ENCODE data around the gene RUFY3. TPM values are rescaled to one million over a fixed set of nuclear protein-coding genes. Genes with fewer than 3 reads are reported as not detected.

The RUFY3 gene
- total and polyA plus RNA-seq, 4 experiments from 2014 or later = 3.3 to 36.2 (median 22.7) TPM

DNA sequence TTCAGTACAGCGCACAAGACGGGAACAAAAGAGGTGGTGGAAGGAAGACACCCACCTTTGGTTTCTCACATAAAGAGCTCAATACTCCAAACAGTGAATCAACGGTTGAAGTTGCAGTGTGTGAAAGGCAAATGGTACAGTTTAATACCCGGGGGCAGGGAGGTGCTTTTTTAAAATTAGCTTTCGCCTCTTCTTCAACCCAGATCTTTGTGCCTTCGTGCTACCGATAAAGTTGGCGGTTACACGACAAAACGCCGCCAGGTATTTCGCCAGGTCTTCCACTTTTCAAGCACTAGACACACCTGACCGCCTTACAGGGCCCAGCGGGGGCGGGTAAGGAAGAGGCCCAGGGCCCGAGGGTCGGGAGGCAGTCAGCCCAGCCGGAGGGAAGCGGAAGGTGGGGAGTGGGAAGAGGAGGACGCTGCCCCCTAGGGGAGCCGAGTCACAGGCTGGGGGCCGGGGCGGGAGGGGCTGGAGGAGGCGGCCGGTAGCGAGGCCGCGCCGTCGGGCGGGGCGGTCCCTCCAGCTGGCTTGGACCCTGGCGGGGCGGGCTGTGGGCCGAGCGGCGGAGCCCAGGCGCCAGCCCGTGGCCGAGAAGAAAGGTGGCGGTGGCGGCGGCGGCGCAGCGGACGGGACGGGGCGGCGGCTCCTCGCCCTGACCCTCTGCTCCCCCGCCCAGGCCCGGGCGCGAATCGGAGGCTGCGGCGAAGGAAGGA, 17.4 kb upstream of the RUFY3 start:
- Histone ChIP-seq H3K36me3 (ENCODE audit: insufficient read depth, low read length) (no peaks in the 10 kb centered on the region), H3K9me3 (ENCODE audit: control insufficient read depth in 1 of 2, low read length in 2 of 2) (no peaks in the 10 kb centered on the region), H3K4me3 (ENCODE audit: low read length in 2 of 2) (peak overlapping the region; percentile 32 to 38), H3K27ac (ENCODE audit: low read depth, low read length) (peak overlapping the region; percentile 79), H3K4me1 (ENCODE audit: insufficient read depth, low read length) (peaks cover 28% of the 10 kb centered on the region), H3K27me3 (ENCODE audit: insufficient read depth, low read length) (no peaks in the 10 kb centered on the region)
- Mint-ChIP-seq H3K27ac (peak overlapping the region; percentile 89 to 97 (median 95)), H3K27me3 (no peaks in the 10 kb centered on the region), H3K4me1 (peaks cover 17 to 27% (median 20%) of the 10 kb centered on the region in 4 donors), H3K9me3 (no peaks in the 10 kb centered on the region), H3K36me3 (peaks cover 0 to 12% of the 10 kb centered on the region in 2 donors), H3K4me3 (peak overlapping the region; percentile 87 to 94 (median 91))
- ChIA-PET POLR2A (ENCODE audit: partially characterized antibody) (interaction anchor here (0.6 to 7.7 kb wide), 13 partner anchors 11 to 306 kb away, joined by 3 to 174 read pairs (median 5); partner anchors contain the start of genes DCK, GRSF1, RUFY3 and UTP3), CTCF (ENCODE audit: partially characterized antibody) (interaction anchor here (0.8 to 9.5 kb wide), 18 partner anchors 10 to 292 kb away, joined by 3 to 134 read pairs (median 4); partner anchors contain the start of genes RUFY3 and UTP3)
- DNase-seq = peak; percentile 43 to 73 (median 49)
- intact Hi-C loops (cut with micrococcal nuclease) = loop anchor here (2.0 kb wide), 1 partner anchor 18 kb away; no protein-coding TSS in a partner anchor

DNA sequence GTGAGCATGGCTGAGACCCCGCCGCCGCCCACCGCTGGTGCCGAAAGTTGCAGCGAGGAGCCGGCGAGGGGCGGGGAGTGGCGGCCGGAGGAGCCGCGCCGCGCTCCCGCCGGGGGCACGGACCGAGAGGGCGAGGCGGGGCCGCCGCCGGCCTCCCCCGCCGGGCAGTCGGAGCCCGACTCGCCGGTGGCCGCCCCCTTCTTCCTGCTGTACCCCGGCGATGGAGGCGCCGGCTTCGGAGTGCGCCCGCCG, 16.9 kb upstream of the RUFY3 start:
- Histone ChIP-seq H3K4me3 (ENCODE audit: low read length in 2 of 2) (peak overlapping the region in 1 of 2 donors; percentile 71), H3K27me3 (ENCODE audit: insufficient read depth, low read length) (no peaks in the 10 kb centered on the region), H3K4me1 (ENCODE audit: insufficient read depth, low read length) (peaks cover 28% of the 10 kb centered on the region), H3K36me3 (ENCODE audit: insufficient read depth, low read length) (no peaks in the 10 kb centered on the region), H3K9me3 (ENCODE audit: control insufficient read depth in 1 of 2, low read length in 2 of 2) (no peaks in the 10 kb centered on the region), H3K27ac (ENCODE audit: low read depth, low read length) (peak overlapping the region; percentile 79)
- H3K4me1 Mint-ChIP-seq = peaks cover 17 to 32% (median 23%) of the 10 kb centered on the region in 4 donors
- CTCF ChIA-PET (ENCODE audit: partially characterized antibody) = interaction anchor here (0.8 to 9.5 kb wide), 10 partner anchors 10 to 289 kb away, joined by 3 to 134 read pairs (median 5); partner anchors contain the start of genes GRSF1, RUFY3 and UTP3
- POLR2A ChIA-PET (ENCODE audit: partially characterized antibody) = interaction anchor here (0.6 to 7.7 kb wide), 12 partner anchors 14 to 305 kb away, joined by 3 to 174 read pairs (median 6); partner anchors contain the start of genes DCK, GRSF1, RUFY3 and UTP3
- H3K4me3 Mint-ChIP-seq = peak overlapping the region in 6 of 8 donors; percentile 31 to 96 (median 46)
- peak in 1 of 5 donors; percentile 57 for DNase-seq
- no peaks in the 10 kb centered on the region for H3K9me3 Mint-ChIP-seq
- H3K36me3 Mint-ChIP-seq = peaks cover 0 to 12% of the 10 kb centered on the region in 2 donors
- intact Hi-C loops (cut with micrococcal nuclease) = loop anchor here (1.0 to 2.0 kb wide), 4 partner anchors 17 to 134 kb away; partner anchors contain the start of genes GRSF1 and UTP3
- H3K27me3 Mint-ChIP-seq = no peaks in the 10 kb centered on the region
- H3K27ac Mint-ChIP-seq = no peak overlapping the region

DNA sequence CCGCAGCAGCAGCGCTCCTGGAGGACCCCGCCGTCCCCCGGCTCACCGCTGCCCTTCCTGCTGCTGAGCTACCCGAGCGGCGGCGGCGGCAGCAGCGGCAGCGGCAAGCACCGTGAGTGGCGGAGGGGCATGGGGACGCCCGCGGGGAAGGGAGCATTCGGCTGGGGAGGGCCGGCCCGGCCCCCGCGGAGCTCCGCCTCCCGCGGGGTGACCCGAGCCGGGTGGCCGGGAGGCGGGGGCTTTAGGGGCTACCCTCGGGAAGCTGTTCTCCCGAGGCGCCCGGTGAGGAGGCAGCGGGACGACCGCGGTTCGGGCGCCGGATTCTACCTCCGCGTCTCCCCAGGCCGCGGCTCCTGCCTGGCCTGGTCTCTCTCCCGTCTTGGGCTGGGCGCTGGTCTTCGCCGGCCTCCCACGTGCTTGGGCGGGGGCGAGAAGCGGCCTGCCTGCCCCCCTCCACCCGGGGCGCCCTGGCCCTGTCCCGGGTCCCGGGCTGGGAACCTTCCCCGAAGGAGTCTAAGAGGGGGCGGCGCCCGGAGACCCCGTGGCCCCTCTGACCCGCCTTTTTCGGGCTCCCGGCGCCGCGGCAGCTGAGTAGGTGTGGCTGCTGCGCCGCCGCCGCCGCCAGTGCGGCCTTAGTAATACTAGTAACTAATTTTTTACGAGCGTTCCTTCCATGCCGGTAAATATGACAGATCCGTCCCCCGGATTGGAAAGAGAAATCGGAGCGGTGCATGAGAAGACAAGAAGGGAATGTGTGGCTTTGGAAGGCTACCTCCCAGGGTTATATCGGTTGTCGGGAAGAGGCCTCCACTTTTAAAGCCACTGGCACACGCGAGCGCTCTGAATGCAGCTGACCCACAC, 16.4 kb upstream of the RUFY3 start:
- peak; percentile 72 to 79 (median 75) for DNase-seq
- Histone ChIP-seq H3K9me3 (ENCODE audit: control insufficient read depth in 1 of 2, low read length in 2 of 2) (no peaks in the 10 kb centered on the region), H3K36me3 (ENCODE audit: insufficient read depth, low read length) (no peaks in the 10 kb centered on the region), H3K27me3 (ENCODE audit: insufficient read depth, low read length) (no peaks in the 10 kb centered on the region), H3K27ac (ENCODE audit: low read depth, low read length) (peak overlapping the region; percentile 79), H3K4me1 (ENCODE audit: insufficient read depth, low read length) (peaks cover 28% of the 10 kb centered on the region), H3K4me3 (ENCODE audit: low read length in 2 of 2) (peak overlapping the region; percentile 45 to 71)
- CTCF ChIA-PET (ENCODE audit: partially characterized antibody) = interaction anchor here (0.7 to 9.5 kb wide), 12 partner anchors 9 to 289 kb away, joined by 3 to 134 read pairs (median 5); partner anchors contain the start of genes GRSF1, RUFY3 and UTP3
- peak overlapping the region; percentile 92 to 97 (median 94) for H3K4me3 Mint-ChIP-seq
- H3K36me3 Mint-ChIP-seq = peaks cover 0 to 12% of the 10 kb centered on the region in 2 donors
- no peaks in the 10 kb centered on the region for H3K9me3 Mint-ChIP-seq
- peak overlapping the region; percentile 94 to 97 (median 96) for H3K27ac Mint-ChIP-seq
- no peaks in the 10 kb centered on the region for H3K27me3 Mint-ChIP-seq
- intact Hi-C loops (cut with micrococcal nuclease) = loop anchor here (1.0 to 2.0 kb wide), 4 partner anchors 17 to 134 kb away; partner anchors contain the start of genes GRSF1 and UTP3
- H3K4me1 Mint-ChIP-seq = peaks cover 18 to 35% (median 27%) of the 10 kb centered on the region in 4 donors
- POLR2A ChIA-PET (ENCODE audit: partially characterized antibody) = interaction anchor here (0.6 to 7.7 kb wide), 17 partner anchors 13 to 304 kb away, joined by 3 to 174 read pairs (median 4); partner anchors contain the start of genes DCK, GRSF1, RUFY3 and UTP3

DNA sequence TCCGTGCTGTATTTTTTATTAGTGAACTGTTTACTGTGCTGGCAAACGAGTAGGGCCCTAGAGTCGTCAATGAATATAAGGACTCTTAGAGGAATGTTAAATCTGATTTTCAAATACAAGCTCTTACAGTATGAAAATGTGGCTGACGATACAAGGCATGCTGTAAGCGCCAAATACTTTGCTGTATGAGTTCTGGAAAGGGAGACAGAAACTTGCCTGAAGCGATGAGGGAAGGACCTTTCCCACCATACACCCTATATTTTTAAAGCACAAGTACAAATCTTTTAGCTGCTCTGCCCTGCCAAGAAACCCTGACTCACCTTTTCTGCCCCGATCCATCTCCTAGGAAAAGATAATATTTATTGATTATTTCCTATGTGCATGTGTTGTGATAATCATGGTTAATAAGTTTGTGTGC, 15.7 kb upstream of the RUFY3 start:
- POLR2A ChIA-PET (ENCODE audit: partially characterized antibody) = interaction anchor here (1.0 to 7.7 kb wide), 12 partner anchors 13 to 291 kb away, joined by 3 to 174 read pairs (median 6); partner anchors contain the start of genes DCK, GRSF1, RUFY3 and UTP3
- Mint-ChIP-seq H3K27me3 (no peaks in the 10 kb centered on the region), H3K9me3 (no peaks in the 10 kb centered on the region), H3K36me3 (peaks cover 0 to 12% of the 10 kb centered on the region in 2 donors), H3K4me1 (peaks cover 18 to 35% (median 27%) of the 10 kb centered on the region in 4 donors), H3K27ac (peak overlapping the region; percentile 94 to 97 (median 96)), H3K4me3 (peak overlapping the region; percentile 92 to 97 (median 94))
- CTCF ChIA-PET (ENCODE audit: partially characterized antibody) = interaction anchor here (0.7 to 9.5 kb wide), 8 partner anchors 15 to 288 kb away, joined by 3 to 134 read pairs (median 5); partner anchors contain the start of genes GRSF1, RUFY3 and UTP3
- no peak for DNase-seq
- Histone ChIP-seq H3K27ac (ENCODE audit: low read depth, low read length) (peak overlapping the region; percentile 79), H3K4me3 (ENCODE audit: low read length in 2 of 2) (peak overlapping the region; percentile 45 to 71), H3K4me1 (ENCODE audit: insufficient read depth, low read length) (peaks cover 29% of the 10 kb centered on the region), H3K36me3 (ENCODE audit: insufficient read depth, low read length) (no peaks in the 10 kb centered on the region), H3K27me3 (ENCODE audit: insufficient read depth, low read length) (no peaks in the 10 kb centered on the region), H3K9me3 (ENCODE audit: control insufficient read depth in 1 of 2, low read length in 2 of 2) (no peaks in the 10 kb centered on the region)
- intact Hi-C loops (cut with micrococcal nuclease) = no loop called here

DNA sequence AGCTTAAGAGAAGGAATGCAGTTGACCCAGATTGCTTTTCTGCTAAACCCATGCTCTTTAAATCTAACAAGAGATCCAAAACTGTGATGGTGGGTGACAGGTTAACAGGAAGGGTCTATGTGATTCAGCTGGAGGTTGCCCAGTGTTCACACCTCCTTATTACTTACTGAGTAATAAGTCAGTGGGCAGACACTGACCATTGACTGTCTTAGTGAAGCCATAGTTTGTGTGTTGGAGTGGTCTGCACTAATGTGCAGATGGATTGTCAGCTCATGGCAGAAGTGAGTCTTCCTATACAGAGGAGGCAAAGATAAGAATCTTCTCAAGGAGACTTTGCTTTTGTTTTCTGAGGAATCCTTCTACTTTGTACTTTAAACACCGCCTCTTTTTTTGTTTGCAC, 15.2 kb upstream of the RUFY3 start:
- no peak for DNase-seq
- Histone ChIP-seq H3K27me3 (ENCODE audit: insufficient read depth, low read length) (no peaks in the 10 kb centered on the region), H3K36me3 (ENCODE audit: insufficient read depth, low read length) (no peaks in the 10 kb centered on the region), H3K9me3 (ENCODE audit: control insufficient read depth in 1 of 2, low read length in 2 of 2) (no peaks in the 10 kb centered on the region), H3K27ac (ENCODE audit: low read depth, low read length) (peak overlapping the region; percentile 79), H3K4me1 (ENCODE audit: insufficient read depth, low read length) (peaks cover 33% of the 10 kb centered on the region), H3K4me3 (ENCODE audit: low read length in 2 of 2) (peak overlapping the region in 1 of 2 donors; percentile 71)
- Mint-ChIP-seq H3K27me3 (no peaks in the 10 kb centered on the region), H3K36me3 (peaks cover 0 to 12% of the 10 kb centered on the region in 2 donors), H3K4me1 (peaks cover 20 to 40% (median 29%) of the 10 kb centered on the region in 4 donors), H3K9me3 (no peaks in the 10 kb centered on the region), H3K27ac (peak overlapping the region; percentile 94 to 97 (median 96)), H3K4me3 (peak overlapping the region; percentile 92 to 97 (median 94))
- intact Hi-C loops (cut with micrococcal nuclease) = no loop called here
- ChIA-PET CTCF (ENCODE audit: partially characterized antibody) (interaction anchor here (0.7 to 9.5 kb wide), 7 partner anchors 15 to 288 kb away, joined by 3 to 134 read pairs (median 5); partner anchors contain the start of genes GRSF1, RUFY3 and UTP3), POLR2A (ENCODE audit: partially characterized antibody) (interaction anchor here (1.0 to 7.7 kb wide), 10 partner anchors 12 to 290 kb away, joined by 3 to 174 read pairs (median 6); partner anchors contain the start of genes DCK, GRSF1, RUFY3 and UTP3)

DNA sequence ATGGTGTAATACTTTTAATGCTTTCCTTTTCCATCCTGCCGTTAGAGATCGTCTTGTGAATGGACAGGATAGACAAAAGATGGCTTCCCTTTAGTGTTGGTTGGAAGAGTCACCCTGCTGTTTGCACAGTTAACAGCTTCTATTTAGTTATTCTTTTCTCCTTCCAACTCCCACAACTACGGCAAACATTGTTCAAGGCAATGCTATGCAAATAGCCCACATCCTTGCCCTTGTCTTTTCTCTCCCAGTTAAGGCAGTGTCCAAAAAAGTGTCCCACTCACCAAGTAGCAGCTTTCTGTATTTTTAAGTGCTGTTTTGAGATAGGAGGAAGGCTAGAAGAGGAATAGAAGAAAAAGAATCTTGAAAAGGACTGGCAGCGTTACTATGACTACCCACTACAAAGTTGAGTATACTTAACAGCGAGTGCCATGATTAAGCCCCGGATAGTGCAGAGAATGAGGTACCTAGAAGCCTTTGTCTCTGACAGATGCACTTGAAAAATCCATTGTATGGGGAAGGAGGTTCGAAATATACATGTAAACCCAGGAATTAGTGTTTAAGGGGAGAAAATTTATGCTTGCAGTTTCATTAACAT, 12.1 kb upstream of the RUFY3 start:
- H3K4me1 ChIP-seq (ENCODE audit: insufficient read depth, low read length) = peaks cover 44% of the 10 kb centered on the region
- no peaks in the 10 kb centered on the region for H3K9me3 ChIP-seq (ENCODE audit: control insufficient read depth in 1 of 2, low read length in 2 of 2)
- POLR2A ChIA-PET (ENCODE audit: partially characterized antibody) = interaction anchor here (7.7 kb wide), 1 partner anchor 26 kb away, joined by 135 read pairs; no protein-coding TSS in a partner anchor
- H3K27ac ChIP-seq (ENCODE audit: low read depth, low read length) = no peak overlapping the region
- no peaks in the 10 kb centered on the region for H3K27me3 ChIP-seq (ENCODE audit: insufficient read depth, low read length)
- peaks cover 0 to 5% of the 10 kb centered on the region in 2 donors for H3K36me3 Mint-ChIP-seq
- H3K36me3 ChIP-seq (ENCODE audit: insufficient read depth, low read length) = no peaks in the 10 kb centered on the region
- DNase-seq = no peak
- intact Hi-C loops (cut with micrococcal nuclease) = no loop called here
- H3K4me3 ChIP-seq (ENCODE audit: low read length in 2 of 2) = no peak overlapping the region
- peak overlapping the region in 4 of 7 donors; percentile 22 to 56 (median 44) for H3K27ac Mint-ChIP-seq
- CTCF ChIA-PET (ENCODE audit: partially characterized antibody) = no interaction called here
- H3K4me1 Mint-ChIP-seq = peaks cover 27 to 54% (median 42%) of the 10 kb centered on the region in 4 donors
- H3K4me3 Mint-ChIP-seq = no peak overlapping the region
- H3K27me3 Mint-ChIP-seq = no peaks in the 10 kb centered on the region
- H3K9me3 Mint-ChIP-seq = no peaks in the 10 kb centered on the region
